ENCODE data around the gene CD244. TPM values are rescaled to one million over a fixed set of nuclear protein-coding genes. Genes with fewer than 3 reads are reported as not detected.

Gene CD244
- total RNA-seq, 2 experiments from 2014 or later = not detected

GRCh38 chr1:160814316-160814715 is 48.4 kb downstream of the CD244 start:
- Histone ChIP-seq H3K9me2 (ENCODE audit: insufficient read depth, low read length) (no peaks in the 10 kb centered on the region), H3K27ac (ENCODE audit: low read depth, low read length, poor library complexity, severe bottlenecking) (no peak overlapping the region), H3K36me3 (ENCODE audit: insufficient read depth, low read length) (peaks cover 78% of the 10 kb centered on the region), H3K9me3 (ENCODE audit: low read length) (no peaks in the 10 kb centered on the region), H4K20me1 (ENCODE audit: insufficient read depth, low read length) (no peaks in the 10 kb centered on the region), H2AFZ (ENCODE audit: low read length) (no peak overlapping the region), H3K4me3 (ENCODE audit: low read depth, low read length, poor library complexity, severe bottlenecking) (no peak overlapping the region), H3K79me2 (ENCODE audit: insufficient read depth, low read depth, low read length) (no peaks in the 10 kb centered on the region), H3K4me1 (ENCODE audit: insufficient read depth, low read length, poor library complexity, severe bottlenecking) (peaks cover 7% of the 10 kb centered on the region), H3K4me2 (ENCODE audit: low read length) (no peak overlapping the region)
- no peak for TF ChIP-seq EZH2phosphoT487 (IDR thresholded peaks at IDR 0.05; ENCODE audit: borderline replicate concordance, low read depth, low read length)
- TF ChIP-seq, protein P1, sequence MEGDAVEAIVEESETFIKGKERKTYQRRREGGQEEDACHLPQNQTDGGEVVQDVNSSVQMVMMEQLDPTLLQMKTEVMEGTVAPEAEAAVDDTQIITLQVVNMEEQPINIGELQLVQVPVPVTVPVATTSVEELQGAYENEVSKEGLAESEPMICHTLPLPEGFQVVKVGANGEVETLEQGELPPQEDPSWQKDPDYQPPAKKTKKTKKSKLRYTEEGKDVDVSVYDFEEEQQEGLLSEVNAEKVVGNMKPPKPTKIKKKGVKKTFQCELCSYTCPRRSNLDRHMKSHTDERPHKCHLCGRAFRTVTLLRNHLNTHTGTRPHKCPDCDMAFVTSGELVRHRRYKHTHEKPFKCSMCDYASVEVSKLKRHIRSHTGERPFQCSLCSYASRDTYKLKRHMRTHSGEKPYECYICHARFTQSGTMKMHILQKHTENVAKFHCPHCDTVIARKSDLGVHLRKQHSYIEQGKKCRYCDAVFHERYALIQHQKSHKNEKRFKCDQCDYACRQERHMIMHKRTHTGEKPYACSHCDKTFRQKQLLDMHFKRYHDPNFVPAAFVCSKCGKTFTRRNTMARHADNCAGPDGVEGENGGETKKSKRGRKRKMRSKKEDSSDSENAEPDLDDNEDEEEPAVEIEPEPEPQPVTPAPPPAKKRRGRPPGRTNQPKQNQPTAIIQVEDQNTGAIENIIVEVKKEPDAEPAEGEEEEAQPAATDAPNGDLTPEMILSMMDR (conservative IDR thresholded peaks at IDR 0.05; ENCODE audit: low read length) = no peak
- intact Hi-C loops (cut with micrococcal nuclease; ENCODE audit: unreplicated experiment) = no loop called here
- no peak for DNase-seq (ENCODE audit: low spot score)
- no TSS peak for BruUV-seq (replicated peaks)
- CTCF ChIA-PET (ENCODE audit: unreplicated experiment) = no interaction called here
- POLR2A ChIA-PET = interaction anchor here (1.0 kb wide), 1 partner anchor 9 kb away, joined by 4 read pairs; no protein-coding TSS in a partner anchor

- ChIA-PET POLR2A (interaction anchor here (1.3 kb wide), 1 partner anchor 16 kb away, joined by 5 read pairs; no protein-coding TSS in a partner anchor), CTCF (ENCODE audit: unreplicated experiment) (no interaction called here)
- Histone ChIP-seq H3K79me2 (ENCODE audit: insufficient read depth, low read depth, low read length) (no peaks in the 10 kb centered on the region), H3K4me3 (ENCODE audit: low read depth, low read length, poor library complexity, severe bottlenecking) (no peak overlapping the region), H3K27ac (ENCODE audit: low read depth, low read length, poor library complexity, severe bottlenecking) (no peak overlapping the region), H3K36me3 (ENCODE audit: insufficient read depth, low read length) (peaks cover 75% of the 10 kb centered on the region), H3K4me1 (ENCODE audit: insufficient read depth, low read length, poor library complexity, severe bottlenecking) (peaks cover 7% of the 10 kb centered on the region), H3K9me2 (ENCODE audit: insufficient read depth, low read length) (no peaks in the 10 kb centered on the region), H3K9me3 (ENCODE audit: low read length) (no peaks in the 10 kb centered on the region), H3K4me2 (ENCODE audit: low read length) (no peak overlapping the region), H4K20me1 (ENCODE audit: insufficient read depth, low read length) (no peaks in the 10 kb centered on the region), H2AFZ (ENCODE audit: low read length) (no peak overlapping the region)
- DNase-seq (ENCODE audit: low spot score) = peak; percentile 29
- no peak for TF ChIP-seq EZH2phosphoT487 (IDR thresholded peaks at IDR 0.05; ENCODE audit: borderline replicate concordance, low read depth, low read length)
- TF ChIP-seq, protein P1 (conservative IDR thresholded peaks at IDR 0.05; ENCODE audit: low read length) = no peak
- intact Hi-C loops (cut with micrococcal nuclease; ENCODE audit: unreplicated experiment) = no loop called here
- no TSS peak for BruUV-seq (replicated peaks)
Measured at GRCh38 chr1:160813215-160813614, 49.5 kb downstream of the CD244 start.

- Histone ChIP-seq H3K4me3 (ENCODE audit: low read depth, low read length, poor library complexity, severe bottlenecking) (no peak overlapping the region), H2AFZ (ENCODE audit: low read length) (no peak overlapping the region), H3K36me3 (ENCODE audit: insufficient read depth, low read length) (peaks cover 83% of the 10 kb centered on the region), H3K9me3 (ENCODE audit: low read length) (peaks cover 13% of the 10 kb centered on the region), H3K4me2 (ENCODE audit: low read length) (no peak overlapping the region), H3K9me2 (ENCODE audit: insufficient read depth, low read length) (no peaks in the 10 kb centered on the region), H3K4me1 (ENCODE audit: insufficient read depth, low read length, poor library complexity, severe bottlenecking) (peaks cover 7% of the 10 kb centered on the region), H3K27ac (ENCODE audit: low read depth, low read length, poor library complexity, severe bottlenecking) (no peak overlapping the region), H4K20me1 (ENCODE audit: insufficient read depth, low read length) (no peaks in the 10 kb centered on the region), H3K79me2 (ENCODE audit: insufficient read depth, low read depth, low read length) (peaks cover 6% of the 10 kb centered on the region; the same call in 1 of the 2 replicates)
- ChIA-PET POLR2A (no interaction called here), CTCF (ENCODE audit: unreplicated experiment) (no interaction called here)
- intact Hi-C loops (cut with micrococcal nuclease; ENCODE audit: unreplicated experiment) = no loop called here
- TF ChIP-seq, protein P1 (conservative IDR thresholded peaks at IDR 0.05; ENCODE audit: low read length) = no peak
- no peak for TF ChIP-seq EZH2phosphoT487 (IDR thresholded peaks at IDR 0.05; ENCODE audit: borderline replicate concordance, low read depth, low read length)
- no peak for DNase-seq (ENCODE audit: low spot score)
- BruUV-seq (replicated peaks) = no TSS peak
Measured at GRCh38 chr1:160811147-160811546, 51.5 kb downstream of the CD244 start.
